Mesenteric fat pad (tissue), 1 donor: ENCODE measurements around the gene GMNC. TPM values are rescaled to one million over a fixed set of nuclear protein-coding genes. Genes with fewer than 3 reads are reported as not detected.
"Not testable (repeated sequence)": the region's sequence is repeated elsewhere in the genome, so short reads cannot be mapped to it uniquely, and the experiment has no call there.

Experiments used
- DNase-seq: peaks from one replicate; pipeline ENCODE4 v3.0.0-alpha.2; 2020; ENCODE audit warnings: low spot score
- long read RNA-seq: library from polyadenylated mRNA; unstranded; transcript quantifications from one replicate; pipeline ENCODE4 v2.0.0, GENCODE V29; 2020
- total RNA-seq: library from RNA; stranded (reverse); fragmentation: NEBNext Ultra II Directional; extraction: Animal tissue kit (Norgen Biotek cat#: 25700); gene quantifications from one replicate; pipeline ENCODE4 v1.2.1, GENCODE V29; 2021
- donor health status: DM: yes; HTN: yes; CAD: no.

Gene GMNC, protein sequence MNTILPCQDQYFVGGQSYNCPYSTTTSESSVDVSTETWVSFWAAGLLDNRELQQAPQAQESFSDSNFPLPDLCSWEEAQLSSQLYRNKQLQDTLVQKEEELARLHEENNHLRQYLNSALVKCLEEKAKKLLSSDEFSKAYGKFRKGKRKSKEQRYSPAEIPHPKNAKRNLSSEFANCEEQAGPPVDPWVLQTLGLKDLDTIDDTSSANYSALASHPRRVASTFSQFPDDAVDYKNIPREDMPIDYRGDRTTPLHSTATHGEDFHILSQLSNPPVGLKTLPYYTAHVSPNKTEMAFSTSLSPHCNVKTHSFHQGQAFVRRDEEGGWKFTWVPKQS
- not detected for total RNA-seq
- long read RNA-seq, result 0 reads

DNA sequence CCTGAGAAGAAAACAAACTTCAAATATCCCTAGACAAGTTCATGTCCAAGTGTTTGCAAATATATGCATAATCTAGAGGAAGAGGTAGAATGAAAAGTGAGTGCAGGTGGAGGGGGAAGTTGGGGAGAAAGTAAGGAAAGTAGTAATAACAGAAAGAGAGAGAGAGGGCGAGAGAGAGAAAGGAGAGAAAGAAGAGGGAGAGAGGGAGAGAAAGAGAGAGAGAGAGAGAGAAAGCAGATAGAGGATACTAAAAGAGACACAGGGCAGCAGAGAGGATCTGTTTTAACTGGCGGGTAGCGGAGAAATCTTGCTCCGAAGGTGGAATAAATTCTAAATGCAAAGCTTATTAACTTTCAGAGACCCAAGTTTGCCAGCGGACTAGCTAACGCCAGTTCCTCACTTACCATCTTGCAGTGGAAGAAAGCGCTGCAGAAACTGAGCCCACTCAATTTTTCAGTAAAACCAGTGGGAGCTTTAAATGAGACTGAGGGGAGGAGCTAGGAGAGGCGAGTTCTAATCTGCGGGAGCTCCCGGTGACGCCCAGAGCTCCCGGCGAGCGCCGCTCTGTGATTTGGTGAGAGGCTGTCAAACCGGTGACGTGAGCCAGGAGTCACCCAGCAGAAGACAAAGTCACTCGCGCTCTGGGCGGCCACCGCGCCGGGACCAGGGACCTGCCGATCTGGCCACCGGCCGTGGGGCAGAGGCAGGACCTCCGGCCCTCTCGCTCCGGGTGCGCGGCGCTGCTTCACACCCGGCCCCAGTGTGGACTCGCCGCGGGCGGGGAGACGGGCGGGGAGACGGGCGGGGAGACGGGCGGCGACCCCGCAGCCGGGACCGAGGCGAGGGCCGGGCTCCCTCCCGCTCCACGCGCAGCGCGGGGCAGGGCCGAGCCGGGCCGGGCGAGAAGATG is at the start of gene GMNC:
GMNC (minus strand) TSS at position 486 of the 910 bp plus-strand sequence; CDS start at position 407, 79 bp downstream.
- DNase-seq, result peak; percentile 93

DNA sequence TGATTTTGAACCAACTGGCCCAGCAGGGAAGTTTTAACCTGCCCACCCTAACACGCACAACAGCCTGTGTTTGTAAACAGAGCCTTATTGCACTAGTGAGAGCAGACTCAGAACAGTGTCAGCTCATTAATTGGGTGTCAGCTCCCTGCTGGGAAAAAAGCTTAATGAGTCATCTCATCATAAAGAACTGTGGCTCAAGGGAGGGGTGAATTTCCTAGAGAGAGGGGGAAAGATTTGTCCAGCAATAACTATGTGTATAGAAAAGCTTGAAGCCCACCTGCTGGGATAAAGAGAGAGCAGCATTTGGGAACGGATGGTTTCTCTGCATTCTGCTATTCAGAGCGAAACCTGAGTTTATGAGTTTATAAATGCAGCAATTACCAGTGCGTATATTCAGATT is 48.9 kb upstream of the GMNC start:
- DNase-seq, result no peak

DNA sequence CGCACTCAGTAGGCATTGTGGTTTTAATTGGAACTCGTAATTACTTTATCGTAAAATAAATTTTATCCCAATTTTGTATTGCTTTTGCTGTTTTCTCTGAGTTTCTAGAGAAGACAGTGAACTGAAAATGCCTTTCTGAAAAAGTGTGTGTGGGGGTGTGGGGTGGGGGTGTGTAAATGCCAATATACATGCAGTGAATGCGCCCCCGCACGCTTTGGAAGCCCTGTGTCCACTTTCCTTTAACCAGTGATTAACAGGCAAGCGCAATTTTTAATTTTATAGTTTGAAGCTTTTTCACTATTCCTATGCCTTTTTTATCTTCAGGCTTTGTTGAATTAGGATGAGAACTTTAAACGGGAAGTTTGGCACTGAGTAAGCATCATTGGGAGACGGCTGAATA is 47.4 kb upstream of the GMNC start:
- DNase-seq, result no peak

DNA sequence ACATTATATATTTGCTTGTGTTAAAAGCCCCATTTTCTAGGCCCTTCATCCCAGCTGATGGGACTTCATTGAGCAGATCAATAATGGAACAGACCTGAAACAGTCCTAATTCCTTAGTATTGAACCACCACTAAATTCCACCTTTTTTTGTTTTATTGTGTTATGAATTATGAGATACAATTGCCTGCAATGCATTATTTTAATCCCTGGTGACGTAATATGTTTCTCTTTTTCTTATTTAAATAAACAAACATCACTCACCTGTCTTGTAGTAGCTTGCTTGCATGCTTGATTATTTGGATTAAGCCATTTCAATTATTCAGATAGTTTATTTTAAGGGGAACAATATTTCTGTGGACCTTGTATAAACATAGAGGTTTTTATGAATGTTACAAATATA is 40.7 kb upstream of the GMNC start:
- no peak for DNase-seq

DNA sequence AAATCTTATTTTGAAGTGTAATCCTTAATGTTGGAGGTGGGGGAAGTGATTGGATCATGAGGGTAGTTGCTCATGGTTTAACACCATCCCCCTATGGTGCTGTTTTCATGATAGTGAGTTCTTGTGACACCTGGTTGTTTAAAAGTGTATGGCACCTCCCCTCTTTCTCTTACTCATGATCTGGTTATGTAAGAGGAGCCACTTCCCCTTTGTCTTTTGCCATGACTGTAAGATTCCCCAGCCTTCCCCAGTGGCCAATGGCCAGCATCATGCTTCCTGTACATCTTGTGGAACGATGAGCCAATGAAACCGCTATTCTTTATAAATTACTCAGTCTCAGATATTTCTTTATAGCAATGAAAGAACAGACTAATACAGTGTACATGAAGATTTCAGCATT is 39.8 kb upstream of the GMNC start:
- no peak for DNase-seq

DNA sequence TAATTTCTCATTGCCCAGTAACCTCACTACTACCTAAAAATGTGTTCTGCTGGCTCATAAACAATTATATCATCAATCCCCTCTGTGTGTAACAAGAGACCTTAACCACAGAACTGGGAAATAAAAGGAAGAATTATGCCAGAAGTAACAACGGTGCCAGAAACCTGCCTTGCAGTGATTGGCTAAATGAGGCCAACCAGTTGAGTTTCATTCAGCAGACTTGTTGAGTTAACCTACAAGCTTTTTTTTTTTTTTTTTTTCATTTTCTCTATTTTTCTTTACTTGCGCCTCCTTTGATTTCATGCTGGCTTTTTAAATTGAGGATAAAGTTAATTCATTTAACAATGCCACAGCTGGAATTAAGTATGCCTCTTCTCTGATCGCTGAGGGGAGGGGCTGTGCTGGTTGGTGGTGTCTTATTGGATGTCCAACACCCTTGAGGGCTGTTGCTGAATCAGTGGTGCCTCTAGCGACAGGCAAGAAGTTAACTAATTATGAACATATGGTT is 30.0 kb upstream of the GMNC start:
- DNase-seq, result no peak

DNA sequence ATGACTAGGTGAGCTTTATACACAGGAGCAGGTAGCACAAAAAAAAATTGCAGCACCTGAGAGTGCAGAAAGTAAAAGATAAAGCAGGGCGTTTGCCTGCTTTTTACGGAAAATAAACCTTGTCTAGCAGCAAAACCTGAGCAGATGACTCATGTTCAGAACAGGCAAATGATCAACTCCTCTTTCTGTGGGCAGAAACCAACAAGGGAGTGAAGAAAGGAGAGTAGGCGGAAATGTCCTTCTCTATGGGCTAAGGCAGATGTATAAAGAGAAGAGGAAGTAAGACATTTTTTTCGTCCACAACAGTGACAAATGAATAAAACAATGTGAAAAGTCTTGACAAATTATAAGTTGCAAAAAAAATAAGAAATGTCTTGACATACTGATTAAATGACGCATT is 24.5 kb upstream of the GMNC start:
- DNase-seq, result no peak

DNA sequence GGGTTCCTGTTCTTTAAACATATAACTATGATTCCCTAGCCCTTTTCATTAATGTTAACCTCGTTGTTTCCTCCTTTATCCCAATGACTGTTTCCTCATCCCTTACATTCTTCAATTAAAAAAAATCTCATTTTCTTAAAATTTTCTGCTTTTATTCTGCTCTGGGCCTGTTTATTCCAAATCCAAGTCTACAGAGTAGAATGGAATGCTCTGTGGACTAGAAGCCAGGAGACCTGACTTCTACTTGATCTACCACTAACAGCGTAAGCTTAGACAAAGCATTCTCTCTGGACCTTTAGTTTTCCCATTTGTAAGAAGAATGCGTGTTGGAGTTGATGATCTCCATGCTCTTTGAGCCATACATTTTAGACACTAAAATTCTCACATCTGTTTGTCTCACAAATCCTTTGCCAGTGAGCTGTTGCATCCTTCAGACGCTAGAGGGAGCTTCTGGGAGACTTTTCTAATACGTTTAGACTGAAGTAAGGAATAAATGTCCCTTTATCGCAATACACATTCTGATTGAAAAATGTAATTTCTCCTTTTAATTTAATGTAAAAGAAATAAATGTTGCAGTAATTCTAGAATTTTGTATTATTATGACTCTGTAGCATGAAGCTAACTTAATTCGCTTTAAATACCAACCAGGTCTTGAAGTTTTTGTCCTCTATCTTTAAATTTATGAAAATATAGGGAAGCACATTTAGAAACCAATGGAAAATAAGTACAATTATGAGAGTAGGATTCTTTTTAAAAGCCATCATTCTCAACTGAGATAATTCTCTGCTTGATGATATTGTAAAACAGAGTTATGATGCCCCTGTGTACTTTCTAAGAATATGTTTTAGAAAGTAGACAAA is 21.7 kb upstream of the GMNC start:
- no peak for DNase-seq

DNA sequence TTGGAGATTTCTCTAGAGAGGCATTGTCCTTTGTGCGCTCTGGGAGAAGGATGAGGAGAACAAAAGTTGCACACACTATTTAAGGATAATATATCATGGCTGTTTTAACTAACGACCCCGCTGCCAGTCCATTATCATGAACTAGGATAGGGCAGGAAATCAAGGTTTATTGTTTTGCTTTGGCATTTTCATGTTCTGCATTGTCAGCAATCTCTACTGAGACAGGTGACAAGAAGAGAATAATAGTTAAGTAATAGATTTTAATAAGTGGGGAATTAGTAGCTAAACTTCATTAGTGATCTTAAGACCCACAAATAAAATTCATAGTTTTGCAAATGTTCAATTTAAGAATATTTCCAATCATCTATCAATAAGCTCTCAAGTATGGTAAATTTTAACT is 20.6 kb upstream of the GMNC start:
- DNase-seq, result no peak

DNA sequence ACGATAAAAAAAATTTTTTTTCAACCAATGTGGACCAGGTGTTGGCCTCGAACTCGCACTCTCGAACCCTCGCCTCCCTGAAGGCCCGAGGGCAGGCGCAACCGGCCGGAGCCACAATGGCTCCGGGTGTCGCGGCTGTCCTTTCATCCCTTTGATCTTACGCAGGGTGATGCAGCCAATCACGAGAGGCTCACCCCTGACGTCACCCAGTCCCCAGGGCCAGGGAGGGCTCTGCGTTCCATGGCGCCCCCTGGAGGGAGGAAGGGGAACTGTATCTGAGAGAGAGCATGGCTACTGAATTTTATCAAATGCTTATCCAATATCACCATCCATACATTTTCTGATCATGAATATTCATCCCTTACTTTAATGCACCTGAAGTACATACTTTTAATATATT is 15.4 kb upstream of the GMNC start:
- no peak for DNase-seq

DNA sequence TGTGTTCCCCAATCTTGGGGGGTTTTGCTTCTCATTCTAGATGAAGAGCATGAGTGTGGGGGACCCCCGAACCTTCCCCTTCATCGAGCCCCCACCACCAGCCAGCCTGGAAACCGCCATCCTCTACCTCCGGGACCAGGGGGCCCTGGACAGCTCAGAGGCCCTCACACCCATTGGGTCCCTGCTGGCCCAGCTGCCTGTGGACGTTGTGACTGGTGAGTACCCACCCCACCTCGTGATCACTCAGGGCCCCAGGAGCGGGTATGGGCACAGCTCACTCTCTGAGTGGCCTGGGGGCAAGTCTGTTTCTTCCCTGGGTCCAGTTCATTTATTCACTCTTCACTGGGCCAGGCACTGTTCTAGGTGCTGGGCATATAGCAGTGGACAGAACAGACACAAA is 13.9 kb upstream of the GMNC start:
- DNase-seq, result not testable (repeated sequence)

DNA sequence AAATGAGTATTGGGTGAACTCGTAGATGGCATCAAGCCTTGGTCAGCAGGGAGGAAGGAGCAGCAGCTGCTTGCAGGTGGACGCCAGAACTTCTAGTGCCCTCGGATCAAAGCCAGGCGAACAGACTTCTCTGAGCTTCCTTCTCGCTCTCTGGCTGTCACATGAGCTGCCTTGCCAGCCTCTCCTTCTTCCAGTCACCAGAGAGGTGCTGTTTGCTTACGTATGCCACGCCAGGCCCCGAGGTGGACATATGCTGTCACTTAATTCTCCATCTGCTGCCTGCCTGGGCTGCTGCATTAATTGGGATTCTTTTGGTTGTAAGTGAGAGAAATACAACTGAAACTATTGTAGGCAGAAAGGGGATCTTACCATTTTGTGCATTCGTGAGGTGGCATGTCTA is 12.6 kb upstream of the GMNC start:
- DNase-seq, result not testable (repeated sequence)

DNA sequence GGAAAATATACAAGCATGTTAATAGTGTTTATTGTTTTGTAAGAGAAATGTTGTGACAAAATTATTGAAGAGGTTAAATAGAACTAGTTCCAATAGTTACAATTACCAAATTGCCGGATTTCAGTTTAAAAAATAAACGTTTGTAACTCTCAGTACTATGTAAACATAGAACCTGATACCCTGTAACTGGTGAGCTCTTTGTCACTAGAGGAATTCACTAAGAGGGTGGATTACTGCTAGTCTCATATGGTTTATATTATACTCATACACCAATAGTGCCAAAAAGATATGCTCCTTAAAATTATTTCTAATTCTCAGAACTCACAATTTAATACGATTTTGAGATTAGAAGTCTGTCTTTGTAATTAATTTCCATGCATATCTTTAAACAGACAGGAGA is 7.6 kb upstream of the GMNC start:
- no peak for DNase-seq

DNA sequence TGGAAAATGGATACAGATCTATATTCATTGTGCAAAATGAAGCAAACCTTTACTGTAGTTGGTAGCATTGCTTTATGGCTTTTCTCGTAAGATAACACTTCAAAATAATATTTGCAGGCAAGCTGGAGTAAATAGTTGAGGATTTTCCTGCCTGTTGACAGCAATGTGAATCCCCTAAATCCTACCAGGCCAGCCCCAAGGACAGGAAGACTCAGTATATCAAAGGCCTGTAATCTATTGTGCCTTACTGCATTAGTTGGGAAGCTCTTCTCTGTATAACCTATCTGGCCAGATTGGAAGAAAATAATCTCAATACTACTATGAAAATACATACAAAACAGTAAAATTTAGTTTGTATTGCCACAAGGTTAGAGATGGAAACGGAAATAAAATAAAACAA is 4.6 kb upstream of the GMNC start:
- no peak for DNase-seq

DNA sequence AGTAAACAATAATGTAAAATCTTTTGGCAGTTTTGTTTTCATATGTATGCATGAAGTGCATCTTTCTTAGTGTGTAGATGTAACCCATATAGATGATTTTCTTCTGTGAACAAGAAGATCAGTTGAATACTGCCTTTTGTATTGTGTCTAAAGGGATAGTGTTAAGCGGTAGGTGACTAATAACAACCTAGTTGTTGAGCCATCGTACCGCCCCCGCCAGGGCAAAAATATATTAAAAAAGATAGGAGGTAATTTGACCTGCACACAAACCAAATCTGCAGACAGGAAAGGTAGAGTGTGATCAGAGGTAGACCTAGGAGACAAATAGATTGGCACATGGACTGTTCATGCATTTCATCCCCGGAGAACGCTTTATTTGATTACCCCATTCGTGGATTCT is 3.3 kb upstream of the GMNC start:
- no peak for DNase-seq

DNA sequence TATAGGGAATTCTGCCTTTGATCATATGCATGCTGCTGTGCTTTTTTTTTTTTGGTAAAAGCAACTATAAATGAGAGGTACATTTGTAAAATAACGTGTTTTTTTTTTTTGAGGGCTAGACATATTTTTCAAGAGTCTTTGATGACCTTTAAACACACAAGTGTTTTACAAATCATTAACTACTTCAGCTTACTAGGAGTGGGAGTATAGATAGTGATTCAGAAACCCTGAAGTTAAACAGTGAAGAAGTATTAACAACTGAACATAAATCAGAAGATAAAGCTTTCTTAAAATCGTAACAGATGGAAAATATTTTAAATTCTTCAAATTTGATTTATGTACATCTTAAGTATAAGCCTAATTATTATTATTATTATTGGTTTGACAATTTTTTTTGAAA is 2.9 kb upstream of the GMNC start:
- no peak for DNase-seq

DNA sequence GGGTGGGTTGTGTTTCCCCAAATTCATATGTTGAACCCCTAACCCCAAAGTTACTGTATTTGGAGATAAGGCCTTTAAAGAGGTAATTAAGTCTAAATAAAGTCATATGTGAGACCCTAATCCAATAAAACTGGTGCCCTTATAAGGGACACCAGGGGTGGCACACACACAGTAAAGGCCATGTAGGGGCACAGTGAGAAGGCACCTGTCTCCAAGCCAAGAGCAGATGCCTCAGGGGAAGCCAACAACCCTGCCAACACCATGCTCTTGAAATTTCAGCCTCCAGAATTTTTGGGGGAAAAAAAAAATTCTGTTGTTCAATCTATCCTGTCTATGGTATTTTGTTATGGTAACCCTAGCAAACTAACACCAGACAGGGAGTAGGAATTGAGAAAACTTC is 1.5 kb upstream of the GMNC start:
- DNase-seq, result no peak

DNA sequence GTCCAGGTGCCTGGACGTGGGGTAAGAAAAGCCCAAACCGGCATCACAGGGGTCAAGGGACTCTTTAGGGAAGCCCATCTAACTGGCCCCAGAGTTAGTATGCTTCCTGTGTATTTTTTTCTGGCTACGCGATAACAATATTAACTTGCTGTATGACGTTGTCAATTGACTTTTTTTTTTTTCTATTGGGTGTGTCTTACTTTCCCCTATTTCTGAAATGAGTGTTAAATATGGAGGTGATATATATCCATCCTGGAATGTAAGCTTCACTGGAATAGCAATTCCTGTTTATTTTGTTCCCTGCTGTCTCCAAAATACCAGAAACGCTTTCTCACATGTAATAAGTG is 598 bp upstream of the GMNC start:
- DNase-seq, result no peak

DNA sequence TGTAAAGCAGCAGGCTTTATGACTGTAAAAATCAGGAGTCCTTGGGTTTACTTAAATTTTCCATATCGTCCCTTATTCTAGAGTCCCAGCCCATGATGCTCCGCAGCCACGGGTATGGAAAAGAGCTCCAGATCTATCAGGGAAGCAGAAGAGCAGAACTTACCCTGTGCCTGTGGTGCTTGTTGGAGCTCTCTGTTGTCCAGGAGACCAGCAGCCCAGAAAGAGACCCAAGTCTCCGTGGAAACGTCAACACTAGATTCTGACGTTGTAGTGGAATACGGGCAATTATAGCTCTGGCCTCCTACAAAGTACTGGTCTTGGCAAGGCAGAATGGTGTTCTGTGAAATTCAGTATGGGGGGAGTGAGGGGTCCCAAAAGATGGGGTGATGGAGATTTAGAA is 2.0 kb downstream of the GMNC start:
- no peak for DNase-seq

DNA sequence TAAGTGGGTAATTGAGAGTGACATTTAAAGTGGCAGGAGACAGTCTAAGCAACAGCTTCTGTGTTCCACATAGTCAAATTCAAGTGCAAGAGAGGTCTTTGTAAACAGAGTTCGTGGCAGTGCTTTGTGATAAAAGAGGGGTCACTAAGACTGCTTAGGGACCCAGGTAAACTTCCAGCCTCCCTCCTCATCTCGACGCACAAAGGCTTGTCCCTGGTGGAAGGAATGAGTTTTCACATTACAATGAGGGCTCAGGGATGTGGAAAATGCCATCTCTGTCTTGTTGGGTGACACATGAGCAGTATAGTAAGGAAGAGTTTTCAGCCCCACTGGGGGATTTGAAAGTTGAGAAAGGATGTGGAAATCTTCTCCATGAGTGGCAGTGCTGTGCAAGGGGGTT is 7.3 kb downstream of the GMNC start:
- DNase-seq, result no peak

DNA sequence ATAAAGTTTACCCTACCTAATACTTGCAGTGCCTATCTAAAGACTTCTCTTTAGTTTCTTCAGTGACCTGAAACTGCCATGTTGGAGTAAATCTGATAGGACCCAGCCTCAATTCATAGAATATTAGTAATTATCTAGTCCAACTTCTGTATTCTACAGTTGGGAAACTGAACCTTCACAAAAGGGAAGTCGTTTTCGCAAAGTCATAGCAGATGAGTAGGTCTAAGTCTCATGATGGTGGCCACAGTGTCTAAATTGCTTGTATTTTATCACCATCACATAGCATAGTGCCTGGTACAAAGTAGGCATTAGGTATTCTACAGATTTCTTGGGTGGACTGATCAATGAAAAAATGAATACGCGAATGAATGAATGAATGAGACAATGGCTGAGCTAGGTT is 8.4 kb downstream of the GMNC start:
- DNase-seq, result no peak

DNA sequence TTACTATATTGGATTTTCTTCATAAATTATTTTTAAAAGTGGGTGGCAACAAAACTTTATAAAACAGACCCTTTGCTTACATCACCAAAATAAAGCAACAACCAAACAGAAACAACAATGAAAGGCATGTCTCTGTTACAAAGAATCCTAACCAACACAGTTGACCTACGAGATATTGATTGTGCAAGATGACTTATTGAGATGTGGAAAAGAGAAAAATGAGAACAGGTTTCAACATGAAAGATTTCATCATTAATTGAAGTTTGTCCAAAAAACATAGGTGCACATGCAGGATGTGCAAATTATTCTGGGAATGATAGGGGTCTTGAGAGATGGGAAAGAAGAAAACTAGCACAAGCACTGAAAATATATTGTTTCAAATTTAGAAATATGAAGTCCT is 9.0 kb downstream of the GMNC start:
- DNase-seq, result no peak
